ENCODE data around the gene FAM174C. TPM values are rescaled to one million over a fixed set of nuclear protein-coding genes. Genes with fewer than 3 reads are reported as not detected.
A peak's percentile ranks its signal among the peaks of the same experiment; 100 is the strongest.

The FAM174C gene
- total RNA-seq, 1 donor from 2014 or later = 32.7 TPM

DNA sequence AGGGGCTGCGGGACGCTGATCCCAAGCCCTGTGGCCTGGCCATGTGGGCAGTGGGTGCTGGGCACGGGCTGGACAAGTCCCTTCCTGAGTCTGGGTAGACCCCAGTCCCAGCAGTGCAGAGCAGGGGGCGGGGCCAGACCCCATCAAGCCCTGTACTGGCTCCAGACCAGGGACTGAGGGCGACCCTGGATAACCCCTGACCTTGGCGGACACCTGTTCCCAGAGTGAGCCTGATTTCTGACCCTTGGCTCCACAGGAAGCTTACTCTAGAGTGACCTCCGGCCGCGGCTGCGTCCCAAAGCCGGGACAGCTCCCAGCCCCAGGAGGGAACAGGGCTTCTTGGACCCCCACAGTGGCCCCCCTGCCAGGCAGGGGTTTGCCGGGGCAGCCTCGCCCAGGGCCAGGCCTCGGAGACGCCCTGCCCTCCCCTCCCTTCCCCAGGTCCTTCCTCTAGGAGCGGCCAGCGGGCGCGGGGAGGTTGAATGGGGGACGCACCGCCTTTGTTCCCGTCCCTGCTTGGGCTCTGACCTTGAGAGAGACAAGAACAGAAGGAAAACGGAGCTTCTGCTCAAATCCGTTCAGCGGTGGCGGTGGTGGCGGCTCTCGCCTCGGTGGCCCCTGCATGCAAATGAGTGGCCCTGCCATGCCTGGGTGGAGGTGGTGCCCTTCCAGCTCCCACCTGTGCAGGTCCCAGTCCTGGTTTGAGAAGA is 8.0 kb downstream of the FAM174C start:
- Mint-ChIP-seq H3K9me3 (ENCODE audit: low read depth) (no peaks in the 10 kb centered on the region), H3K27ac (ENCODE audit: unreplicated experiment) (no peak overlapping the region), H3K36me3 (ENCODE audit: low read depth) (peaks cover 2% of the 10 kb centered on the region), H3K27me3 (ENCODE audit: low read depth) (no peaks in the 10 kb centered on the region), H3K4me3 (ENCODE audit: unreplicated experiment) (no peak overlapping the region), H3K4me1 (ENCODE audit: low read depth) (peaks cover 7% of the 10 kb centered on the region)
- TF ChIP-seq, protein P1, sequence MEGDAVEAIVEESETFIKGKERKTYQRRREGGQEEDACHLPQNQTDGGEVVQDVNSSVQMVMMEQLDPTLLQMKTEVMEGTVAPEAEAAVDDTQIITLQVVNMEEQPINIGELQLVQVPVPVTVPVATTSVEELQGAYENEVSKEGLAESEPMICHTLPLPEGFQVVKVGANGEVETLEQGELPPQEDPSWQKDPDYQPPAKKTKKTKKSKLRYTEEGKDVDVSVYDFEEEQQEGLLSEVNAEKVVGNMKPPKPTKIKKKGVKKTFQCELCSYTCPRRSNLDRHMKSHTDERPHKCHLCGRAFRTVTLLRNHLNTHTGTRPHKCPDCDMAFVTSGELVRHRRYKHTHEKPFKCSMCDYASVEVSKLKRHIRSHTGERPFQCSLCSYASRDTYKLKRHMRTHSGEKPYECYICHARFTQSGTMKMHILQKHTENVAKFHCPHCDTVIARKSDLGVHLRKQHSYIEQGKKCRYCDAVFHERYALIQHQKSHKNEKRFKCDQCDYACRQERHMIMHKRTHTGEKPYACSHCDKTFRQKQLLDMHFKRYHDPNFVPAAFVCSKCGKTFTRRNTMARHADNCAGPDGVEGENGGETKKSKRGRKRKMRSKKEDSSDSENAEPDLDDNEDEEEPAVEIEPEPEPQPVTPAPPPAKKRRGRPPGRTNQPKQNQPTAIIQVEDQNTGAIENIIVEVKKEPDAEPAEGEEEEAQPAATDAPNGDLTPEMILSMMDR (IDR thresholded peaks at IDR 0.05) = no peak
- no peak for DNase-seq (ENCODE audit: low spot score)

DNA sequence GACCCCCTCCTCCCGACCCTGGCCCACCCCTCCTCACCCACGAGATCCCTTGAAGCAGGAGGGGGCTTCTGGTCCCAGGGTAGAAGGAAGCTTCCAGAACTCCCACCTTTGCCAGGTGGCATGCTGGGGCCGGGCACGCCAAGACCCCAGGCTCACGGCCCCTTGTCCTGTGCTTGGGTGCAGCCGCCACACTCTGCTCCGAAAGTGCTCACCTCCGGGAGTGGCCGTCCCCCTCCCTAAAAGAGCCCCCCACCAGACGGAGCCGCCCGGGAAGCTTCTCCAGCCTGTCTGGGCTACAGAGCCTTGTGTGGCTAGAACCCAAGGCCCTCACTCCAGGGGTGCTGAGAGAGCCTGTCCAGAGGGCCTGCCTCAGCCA is 8.6 kb downstream of the FAM174C start:
- TF ChIP-seq, protein P1 (IDR thresholded peaks at IDR 0.05) = no peak
- Mint-ChIP-seq H3K4me3 (ENCODE audit: unreplicated experiment) (peak overlapping the region; percentile 40), H3K9me3 (ENCODE audit: low read depth) (no peaks in the 10 kb centered on the region), H3K27me3 (ENCODE audit: low read depth) (no peaks in the 10 kb centered on the region), H3K27ac (ENCODE audit: unreplicated experiment) (no peak overlapping the region), H3K36me3 (ENCODE audit: low read depth) (peaks cover 2% of the 10 kb centered on the region), H3K4me1 (ENCODE audit: low read depth) (peaks cover 7% of the 10 kb centered on the region)
- DNase-seq (ENCODE audit: low spot score) = no peak

- Mint-ChIP-seq H3K27ac (ENCODE audit: unreplicated experiment) (no peak overlapping the region), H3K27me3 (ENCODE audit: low read depth) (no peaks in the 10 kb centered on the region), H3K4me1 (ENCODE audit: low read depth) (peaks cover 7% of the 10 kb centered on the region), H3K36me3 (ENCODE audit: low read depth) (peaks cover 2% of the 10 kb centered on the region), H3K9me3 (ENCODE audit: low read depth) (no peaks in the 10 kb centered on the region), H3K4me3 (ENCODE audit: unreplicated experiment) (peak overlapping the region; percentile 57)
- DNase-seq (ENCODE audit: low spot score) = no peak
- TF ChIP-seq, protein P1 (IDR thresholded peaks at IDR 0.05) = no peak
Measured at GRCh38 chr19:1284293-1284978, 9.1 kb downstream of the FAM174C start.

DNA sequence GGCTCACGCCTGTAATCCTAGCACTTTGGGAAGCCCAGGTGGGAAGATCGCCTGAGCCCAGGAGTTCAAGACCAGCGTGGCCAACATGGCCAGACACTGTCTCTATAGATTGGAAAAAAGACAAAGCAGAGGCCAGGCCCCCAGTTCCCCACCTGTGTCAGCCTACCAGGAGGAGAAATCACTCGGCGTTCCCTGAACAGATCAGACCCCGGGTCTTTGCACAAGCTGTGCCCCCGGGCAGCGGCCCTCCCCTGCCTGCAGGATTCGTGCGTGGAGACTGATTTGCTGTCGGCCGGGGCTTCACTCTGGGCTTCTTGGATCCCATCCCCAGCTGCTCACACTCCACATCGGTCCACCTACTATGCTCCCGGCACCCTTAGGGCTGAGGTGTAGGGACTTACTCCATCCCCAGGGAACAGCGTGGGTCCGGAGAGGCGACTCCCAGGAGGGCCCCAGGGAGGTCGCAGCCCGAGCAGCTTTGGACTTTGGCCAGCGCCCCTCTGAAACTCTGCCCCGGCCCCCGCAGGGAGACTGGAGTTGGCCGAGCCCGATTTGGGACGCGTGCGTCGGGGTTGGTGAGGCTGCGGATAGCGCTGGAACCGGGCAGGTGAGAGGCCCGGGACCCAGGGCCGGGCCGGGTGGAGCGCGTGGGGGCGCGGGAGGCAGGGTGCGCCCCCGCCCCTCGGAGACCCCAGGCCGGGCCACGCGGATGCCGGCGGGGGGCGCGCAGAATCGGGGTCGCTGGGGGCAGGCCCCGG is 9.8 kb downstream of the FAM174C start:
- no peak for DNase-seq (ENCODE audit: low spot score)
- no peak overlapping the region for H3K27ac Mint-ChIP-seq (ENCODE audit: unreplicated experiment)
- H3K27me3 Mint-ChIP-seq (ENCODE audit: low read depth) = no peaks in the 10 kb centered on the region
- H3K4me3 Mint-ChIP-seq (ENCODE audit: unreplicated experiment) = peak overlapping the region; percentile 57
- H3K4me1 Mint-ChIP-seq (ENCODE audit: low read depth) = peaks cover 3% of the 10 kb centered on the region
- H3K9me3 Mint-ChIP-seq (ENCODE audit: low read depth) = no peaks in the 10 kb centered on the region
- TF ChIP-seq, protein P1 (IDR thresholded peaks at IDR 0.05) = no peak
- H3K36me3 Mint-ChIP-seq (ENCODE audit: low read depth) = no peaks in the 10 kb centered on the region

GRCh38 chr19:1285737-1286360 is 10.5 kb downstream of the FAM174C start, which contains the start of gene EFNA2:
Gene EFNA2 (plus strand): TSS chr19:1285873. CDS start chr19:1286169, 296 bp downstream.
- Mint-ChIP-seq H3K27me3 (ENCODE audit: low read depth) (no peaks in the 10 kb centered on the region), H3K36me3 (ENCODE audit: low read depth) (no peaks in the 10 kb centered on the region), H3K27ac (ENCODE audit: unreplicated experiment) (no peak within 1 kb of the TSS), H3K4me1 (ENCODE audit: low read depth) (peaks cover 3% of the 10 kb centered on the region), H3K4me3 (ENCODE audit: unreplicated experiment) (peak within 1 kb of the TSS; percentile 74), H3K9me3 (ENCODE audit: low read depth) (no peaks in the 10 kb centered on the region)
- TF ChIP-seq, protein P1 (IDR thresholded peaks at IDR 0.05) = peak; percentile 39
- no peak for DNase-seq (ENCODE audit: low spot score)

Measured in chondrocyte (in vitro differentiated cells).